ENCODE results near the gene BCHE. TPM values are rescaled to one million over a fixed set of nuclear protein-coding genes. Genes with fewer than 3 reads are reported as not detected.

The BCHE gene
- polyA plus RNA-seq, 2 of the 4 experiments (the other 2 are of a cell fraction): 2.8 to 5.5 TPM

GRCh38 chr3:165754219-165755007, 82.8 kb downstream of the BCHE start:
- no peak for ATAC-seq
- CTCF ChIA-PET: no interaction called here
- Histone ChIP-seq H3K4me3 (no peak overlapping the region), H3K9me3 (no peaks in the 10 kb centered on the region), H3K4me1 (no peaks in the 10 kb centered on the region), H3K4me2 (no peak overlapping the region), H3K27ac (no peak overlapping the region)
- 0% methylated on average over 1 of the region's 1 CpG for WGBS (ENCODE audit: missing lambda C conversion rate)
- TF ChIP-seq MYC (IDR thresholded peaks at IDR 0.05; ENCODE audit: borderline replicate concordance, low read length) (no peak), RNF2 (IDR thresholded peaks at IDR 0.05; ENCODE audit: borderline replicate concordance, low read depth) (no peak), E2F6 (IDR thresholded peaks at IDR 0.05; ENCODE audit: borderline replicate concordance, low read depth) (no peak), JUN (IDR thresholded peaks at IDR 0.05) (no peak), KDM5A (IDR thresholded peaks at IDR 0.05) (no peak), BCL3 (IDR thresholded peaks at IDR 0.05) (no peak), ZC3H11A (IDR thresholded peaks at IDR 0.05) (no peak), CEBPB (IDR thresholded peaks at IDR 0.05) (no peak), HOXB5 (CRISPR knock-in tag; IDR thresholded peaks at IDR 0.05) (no peak)
- no peak for DNase-seq (ENCODE audit: low read depth in 1 of 2, low spot score in 1 of 2)
- POLR2A ChIA-PET: no interaction called here
- FAIRE-seq: no peak

- CTCF ChIA-PET: no interaction called here
- FAIRE-seq: no peak
These were observed 83.7 kb downstream of the BCHE start for GRCh38 chr3:165753560-165753959.

More at GRCh38 chr3:165753560-165753959, 83.7 kb downstream of the BCHE start:
- H3K4me3 ChIP-seq: no peak overlapping the region
- no peak for TF ChIP-seq NFE2L2 (conservative IDR thresholded peaks at IDR 0.05; ENCODE audit: low read length)
- no peak for TF ChIP-seq JUNB (IDR thresholded peaks at IDR 0.05)
- no peak for TF ChIP-seq EHMT2 (IDR thresholded peaks at IDR 0.05; ENCODE audit: low read depth)
- no peak for TF ChIP-seq GATA3 (IDR thresholded peaks at IDR 0.05; ENCODE audit: borderline replicate concordance)
- TF ChIP-seq ELK1 (IDR thresholded peaks at IDR 0.05; ENCODE audit: low read depth, low read length): no peak
- TF ChIP-seq EP300 (IDR thresholded peaks at IDR 0.05): no peak
- TF ChIP-seq ZFP36 (IDR thresholded peaks at IDR 0.05; ENCODE audit: borderline replicate concordance, partially characterized antibody): no peak
- no peak for TF ChIP-seq CHD4 (IDR thresholded peaks at IDR 0.05; ENCODE audit: borderline replicate concordance)
- TF ChIP-seq EHF (CRISPR knock-in tag; IDR thresholded peaks at IDR 0.05): no peak
- TF ChIP-seq POLR2A (IDR thresholded peaks at IDR 0.05; ENCODE audit: low read length): no peak
- no peak for TF ChIP-seq KDM5A (IDR thresholded peaks at IDR 0.05)
- TF ChIP-seq REST (IDR thresholded peaks at IDR 0.05): no peak
- no peak for TF ChIP-seq E2F6 (IDR thresholded peaks at IDR 0.05; ENCODE audit: borderline replicate concordance, low read depth)
- TF ChIP-seq MAZ (IDR thresholded peaks at IDR 0.05; ENCODE audit: borderline replicate concordance, low read depth, low read length): no peak
- no peak for TF ChIP-seq BCL3 (IDR thresholded peaks at IDR 0.05)
- H3K27ac ChIP-seq: no peak overlapping the region
- H3K9me3 ChIP-seq: no peaks in the 10 kb centered on the region
- H3K4me2 ChIP-seq: no peak overlapping the region
- DNase-seq (ENCODE audit: low read depth in 1 of 2, low spot score in 1 of 2) (no peak), ATAC-seq (no peak)
- POLR2A ChIA-PET: no interaction called here
- H3K4me1 ChIP-seq: no peaks in the 10 kb centered on the region
